NOMO-1 (cell line): ENCODE results near the gene PDGFC.
"Not testable (repeated sequence)": the region's sequence is repeated elsewhere in the genome, so short reads cannot be mapped to it uniquely, and the experiment has no call there.

ENCODE experiments used
- DNase-seq, 2 experiments: peaks; one replicate each; lab custom pipeline; 2025; ENCODE audit not compliant: unreplicated experiment in 2 of 2; lab: John Stamatoyannopoulos, UW

PDGFC gene

GRCh38 chr4:156915221-156915620, 56.4 kb downstream of the PDGFC start:
- DNase-seq, result no peak

- DNase-seq, result no peak
Observed at GRCh38 chr4:156913234-156913633, 58.4 kb downstream of the PDGFC start.

GRCh38 chr4:156909010-156909409, 62.6 kb downstream of the PDGFC start:
- DNase-seq, result no peak

DNA sequence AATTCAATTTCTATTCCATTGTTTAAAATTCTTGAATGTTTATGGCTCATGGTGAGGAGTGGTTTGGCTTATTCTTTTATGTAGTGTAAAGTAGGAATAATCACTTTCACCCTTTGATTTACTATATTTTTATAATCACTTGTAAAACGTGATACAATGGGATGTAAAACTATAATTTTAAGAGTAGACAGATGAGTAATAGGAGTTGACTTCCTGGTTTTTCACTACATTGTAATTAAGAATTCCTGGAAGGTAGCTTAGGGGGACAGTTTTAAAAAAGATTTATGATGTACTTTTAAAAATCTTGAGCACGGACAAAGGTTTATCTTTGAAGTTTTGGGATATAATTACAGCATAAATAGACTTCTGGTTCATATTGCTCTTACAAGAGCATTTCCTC, 65.3 kb downstream of the PDGFC start:
- no peak for DNase-seq

DNA sequence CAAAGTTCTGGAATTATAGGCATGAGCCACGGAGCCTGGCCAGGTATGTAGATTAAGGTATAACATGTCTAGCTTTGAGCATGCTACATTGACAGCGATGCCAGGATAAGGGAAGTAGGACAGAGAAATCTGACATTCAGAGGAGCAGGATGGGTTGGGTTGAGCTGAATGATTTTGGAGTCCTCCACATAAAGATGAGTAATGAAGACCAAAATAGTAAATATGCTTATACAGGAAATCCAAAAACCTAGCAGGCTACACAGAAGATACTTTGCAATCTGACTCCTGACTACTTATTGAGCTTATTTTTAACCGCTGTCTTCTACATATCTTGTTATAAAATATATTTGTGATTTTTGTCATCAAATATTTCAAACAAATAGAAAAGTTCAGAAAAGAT, 69.7 kb downstream of the PDGFC start:
- DNase-seq, result no peak

- peak; percentile 45 to 73 for DNase-seq
Observed at GRCh38 chr4:156898373-156899117, 73.1 kb downstream of the PDGFC start.

DNA sequence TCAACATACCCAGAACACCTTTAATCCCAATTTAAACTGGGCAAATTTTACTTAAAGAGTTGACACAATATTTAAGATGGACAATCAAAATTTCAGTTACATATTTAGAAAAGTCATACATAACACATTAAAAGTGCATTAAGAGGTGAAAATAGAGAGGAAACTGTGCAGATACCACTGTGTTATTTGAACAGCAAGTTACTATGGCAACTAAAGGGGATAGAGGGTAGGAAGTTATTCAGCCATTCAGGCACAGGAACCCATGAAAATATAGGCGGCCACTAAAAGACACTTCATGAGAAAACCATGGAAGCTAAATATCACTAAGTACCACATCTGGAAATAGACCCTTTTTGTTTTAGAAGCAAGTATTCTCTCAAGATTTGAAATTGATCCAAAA, 75.1 kb downstream of the PDGFC start:
- no peak for DNase-seq

GRCh38 chr4:156894234-156894633, 77.4 kb downstream of the PDGFC start:
- DNase-seq, result no peak

- peak; percentile 3 to 39 for DNase-seq
Observed at GRCh38 chr4:156892805-156893204, 78.8 kb downstream of the PDGFC start.

DNA sequence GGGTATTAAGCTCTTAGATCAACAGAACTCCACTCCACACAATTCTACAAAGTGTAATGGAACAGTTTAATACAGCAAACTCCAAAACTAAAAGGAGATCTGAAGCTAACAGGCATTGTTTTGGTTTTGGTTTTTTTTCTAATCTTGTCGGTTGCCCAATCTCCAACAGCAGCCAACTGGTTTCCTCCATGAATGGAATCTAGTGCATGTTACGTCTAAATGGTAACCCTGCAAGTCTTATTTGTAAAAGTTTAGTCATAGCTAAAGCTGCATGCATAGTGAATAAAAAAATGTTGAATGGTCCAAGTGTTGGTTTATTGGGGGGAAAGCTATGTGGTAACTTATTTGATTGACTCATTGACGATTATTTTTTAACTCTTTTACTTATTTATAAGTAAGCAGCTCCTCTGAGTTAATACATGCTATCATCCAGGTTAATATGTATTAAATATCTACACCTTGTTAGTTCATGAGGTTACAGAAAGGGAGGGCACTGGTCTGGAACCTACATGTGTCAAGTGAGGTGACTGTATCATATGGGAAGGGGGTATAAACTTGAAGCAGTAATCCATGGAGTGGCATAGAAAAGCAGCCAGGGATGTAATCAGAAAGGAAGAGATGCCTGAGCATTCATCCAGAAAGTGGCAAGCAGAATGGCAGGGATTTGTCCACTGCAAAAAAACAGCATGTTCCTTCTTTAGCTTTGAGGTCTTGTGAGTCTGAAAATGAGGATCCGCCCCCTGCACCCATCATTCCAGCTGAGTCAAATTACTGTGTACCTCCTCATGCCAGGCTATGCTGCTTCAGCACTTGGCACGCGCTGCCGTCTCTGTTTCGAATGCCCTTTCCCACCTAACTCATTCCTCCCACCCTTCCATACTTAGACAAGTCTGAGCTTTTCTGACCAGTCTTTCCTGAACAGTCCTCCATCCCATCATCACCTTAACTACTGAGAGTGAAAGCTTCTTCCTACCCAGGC, 81.7 kb downstream of the PDGFC start:
- peak in 1 of 2 experiments; percentile 21 for DNase-seq

- peak; percentile 10 to 45 for DNase-seq
Observed at GRCh38 chr4:156888762-156889161, 82.8 kb downstream of the PDGFC start.

- DNase-seq, result no peak
Observed at GRCh38 chr4:156886481-156886880, 85.1 kb downstream of the PDGFC start.

GRCh38 chr4:156885374-156885773, 86.2 kb downstream of the PDGFC start:
- DNase-seq, result no peak

DNA sequence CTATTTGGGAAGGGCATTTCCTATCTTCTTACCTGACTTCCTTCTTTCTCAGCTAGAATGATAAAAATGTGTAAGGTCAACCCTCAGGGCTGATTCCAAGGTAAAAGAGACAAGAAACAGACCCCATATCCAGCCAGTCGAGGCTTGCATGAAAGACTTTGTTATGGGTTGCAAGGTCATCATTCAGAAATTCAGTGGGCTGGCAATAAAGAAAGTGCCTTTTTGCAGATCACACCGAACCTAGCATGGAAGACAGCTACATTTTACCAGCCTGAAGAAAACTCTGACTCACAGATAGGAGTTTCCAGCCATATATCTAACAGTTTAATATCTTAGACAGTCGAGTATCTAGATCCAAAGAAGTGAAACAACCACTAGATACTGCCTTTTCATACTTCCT, 87.4 kb downstream of the PDGFC start:
- DNase-seq, result no peak

DNA sequence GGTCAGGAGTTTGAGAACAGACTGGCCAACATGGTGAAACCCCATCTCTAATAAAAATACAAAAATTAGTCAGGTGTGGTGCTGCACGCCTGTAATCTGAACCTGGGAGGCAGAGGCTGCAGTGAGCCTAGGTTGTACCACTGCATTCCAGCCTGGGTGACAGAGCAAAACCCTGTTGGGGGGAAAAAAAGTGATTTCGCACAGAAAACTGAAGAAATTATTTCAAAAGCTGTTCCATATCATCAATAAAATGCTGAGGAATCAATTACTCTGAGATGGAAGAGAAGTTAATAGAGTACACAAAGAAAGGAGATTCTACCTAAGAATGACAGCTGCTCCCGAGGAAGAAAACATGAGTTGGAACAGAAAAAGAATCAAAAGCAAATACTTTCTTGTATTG, 95.9 kb downstream of the PDGFC start:
- DNase-seq, result no peak

GRCh38 chr4:156875055-156875454, 96.5 kb downstream of the PDGFC start:
- DNase-seq, result no peak

DNA sequence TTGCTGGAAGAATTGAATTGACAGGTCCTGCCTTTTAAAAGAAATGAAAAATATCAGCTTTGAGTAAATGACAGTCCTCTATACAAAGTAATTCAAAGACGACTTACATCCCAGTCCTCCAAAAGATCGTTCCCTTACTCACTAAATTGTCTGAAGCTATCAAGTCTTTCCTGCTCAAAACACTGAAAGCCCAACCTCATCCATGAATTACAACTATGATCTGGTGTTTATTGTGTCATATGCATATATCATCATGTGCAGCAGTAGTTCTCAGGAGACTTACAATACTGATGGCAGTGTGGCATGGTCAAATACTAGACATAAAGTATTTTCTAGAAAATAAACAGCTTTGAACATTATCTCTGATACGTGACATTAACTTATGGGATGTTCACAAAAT, 97.8 kb downstream of the PDGFC start:
- DNase-seq, result no peak

- no peak for DNase-seq
Observed at GRCh38 chr4:156870861-156871260, 100.7 kb downstream of the PDGFC start.

DNA sequence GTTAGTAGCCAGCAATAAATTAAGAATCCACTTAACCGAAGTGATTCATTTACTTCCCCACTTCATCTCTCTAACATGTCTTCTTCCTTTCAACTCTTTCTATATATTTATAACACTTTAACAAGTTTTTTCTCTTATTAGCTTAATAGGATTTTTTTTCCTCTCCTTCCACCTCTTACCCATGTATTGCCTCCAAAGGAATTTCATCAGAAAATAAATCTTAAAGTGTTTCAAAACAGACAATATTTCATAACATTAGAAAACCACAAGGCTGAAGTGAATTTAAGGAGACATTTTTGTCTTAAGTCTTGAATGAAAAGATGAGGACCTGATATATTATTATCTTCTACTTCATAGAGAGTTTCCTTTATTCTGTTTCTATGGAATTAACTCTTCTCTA, 101.5 kb downstream of the PDGFC start:
- DNase-seq, result peak; percentile 5 to 55

DNA sequence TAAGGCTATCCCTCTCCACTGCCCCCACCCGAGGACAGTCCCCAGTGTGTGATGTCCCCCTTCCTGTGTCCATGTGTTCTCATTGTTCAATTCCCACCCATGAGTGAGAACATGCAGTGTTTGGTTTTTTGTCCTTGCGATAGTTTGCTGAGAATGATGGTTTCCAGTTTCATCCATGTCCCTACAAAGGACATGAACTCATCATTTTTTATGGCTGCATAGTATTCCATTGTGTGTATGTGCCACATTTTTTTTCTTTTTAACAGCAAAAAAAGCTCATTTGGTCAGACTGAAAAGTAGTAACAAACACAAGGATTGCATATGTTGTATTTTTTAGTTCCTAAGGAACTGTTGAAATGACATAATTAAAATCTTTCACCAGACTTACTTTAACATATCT, 105.5 kb downstream of the PDGFC start:
- not testable (repeated sequence) for DNase-seq

- DNase-seq, result peak; percentile 16 to 49
Observed at GRCh38 chr4:156865451-156865850, 106.1 kb downstream of the PDGFC start.

DNA sequence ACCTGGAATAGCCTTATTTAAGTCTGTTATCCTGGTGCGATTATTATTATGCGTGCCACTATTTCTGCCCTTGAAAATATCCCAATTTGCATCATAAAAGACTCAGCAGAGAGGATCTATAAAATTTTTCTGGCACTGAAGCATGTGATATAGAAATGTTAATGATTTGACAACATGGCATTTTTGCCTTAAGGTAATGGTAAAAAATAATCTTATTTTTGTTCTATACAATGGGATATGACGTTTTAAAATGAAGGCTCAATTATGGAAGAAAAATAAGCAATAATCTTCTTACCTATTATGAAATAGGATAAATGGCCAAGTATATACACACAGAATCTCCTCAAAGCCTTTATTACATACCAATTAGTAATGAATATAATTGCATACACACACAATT, 113.5 kb downstream of the PDGFC start:
- no peak for DNase-seq
